ENCODE results near the gene MTCL3.

Gene MTCL3

GRCh38 chr6:127481628-127482027 lies 37.5 kb downstream of the MTCL3 start:
- H3K4me3 Mint-ChIP-seq = no peak overlapping the region
- no peaks in the 10 kb centered on the region for H3K4me1 ChIP-seq (ENCODE audit: control insufficient read depth, insufficient read depth, low read length)
- no peak overlapping the region for H3K27ac Mint-ChIP-seq
- H3K9me3 Mint-ChIP-seq = no peaks in the 10 kb centered on the region
- H3K4me1 Mint-ChIP-seq = peaks cover 2% of the 10 kb centered on the region
- TF ChIP-seq, protein P1, sequence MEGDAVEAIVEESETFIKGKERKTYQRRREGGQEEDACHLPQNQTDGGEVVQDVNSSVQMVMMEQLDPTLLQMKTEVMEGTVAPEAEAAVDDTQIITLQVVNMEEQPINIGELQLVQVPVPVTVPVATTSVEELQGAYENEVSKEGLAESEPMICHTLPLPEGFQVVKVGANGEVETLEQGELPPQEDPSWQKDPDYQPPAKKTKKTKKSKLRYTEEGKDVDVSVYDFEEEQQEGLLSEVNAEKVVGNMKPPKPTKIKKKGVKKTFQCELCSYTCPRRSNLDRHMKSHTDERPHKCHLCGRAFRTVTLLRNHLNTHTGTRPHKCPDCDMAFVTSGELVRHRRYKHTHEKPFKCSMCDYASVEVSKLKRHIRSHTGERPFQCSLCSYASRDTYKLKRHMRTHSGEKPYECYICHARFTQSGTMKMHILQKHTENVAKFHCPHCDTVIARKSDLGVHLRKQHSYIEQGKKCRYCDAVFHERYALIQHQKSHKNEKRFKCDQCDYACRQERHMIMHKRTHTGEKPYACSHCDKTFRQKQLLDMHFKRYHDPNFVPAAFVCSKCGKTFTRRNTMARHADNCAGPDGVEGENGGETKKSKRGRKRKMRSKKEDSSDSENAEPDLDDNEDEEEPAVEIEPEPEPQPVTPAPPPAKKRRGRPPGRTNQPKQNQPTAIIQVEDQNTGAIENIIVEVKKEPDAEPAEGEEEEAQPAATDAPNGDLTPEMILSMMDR (conservative IDR thresholded peaks at IDR 0.05) = no peak
- H3K9ac ChIP-seq (ENCODE audit: extremely low read depth, low read length, poor library complexity, severe bottlenecking) = no peak overlapping the region
- H3K27me3 Mint-ChIP-seq (ENCODE audit: insufficient read depth) = no peaks in the 10 kb centered on the region
- no peaks in the 10 kb centered on the region for H3K27me3 ChIP-seq (ENCODE audit: control insufficient read depth, insufficient read depth, low read length, poor library complexity, severe bottlenecking)
- WGBS, 2 experiments (ENCODE audit: insufficient coverage in 1 of 2, insufficient read length in 1 of 2) = 86 to 98% methylated on average over 4 of the region's 4 CpGs
- DNase-seq = no peak
- H3K4me3 ChIP-seq (ENCODE audit: low read length) = no peak overlapping the region
- no peaks in the 10 kb centered on the region for H3K36me3 Mint-ChIP-seq (ENCODE audit: low read depth)
- no peak overlapping the region for H3K27ac ChIP-seq (ENCODE audit: low read depth, low read length)
- no peaks in the 10 kb centered on the region for H3K9me3 ChIP-seq (ENCODE audit: control insufficient read depth, low read length)
- H3K36me3 ChIP-seq (ENCODE audit: control insufficient read depth, insufficient read depth, low read length) = no peaks in the 10 kb centered on the region

GRCh38 chr6:127481111-127481510 lies 38.0 kb downstream of the MTCL3 start:
- Histone ChIP-seq H3K9me3 (ENCODE audit: control insufficient read depth, low read length) (no peaks in the 10 kb centered on the region), H3K27me3 (ENCODE audit: control insufficient read depth, insufficient read depth, low read length, poor library complexity, severe bottlenecking) (no peaks in the 10 kb centered on the region), H3K9ac (ENCODE audit: extremely low read depth, low read length, poor library complexity, severe bottlenecking) (no peak overlapping the region), H3K4me1 (ENCODE audit: control insufficient read depth, insufficient read depth, low read length) (no peaks in the 10 kb centered on the region), H3K27ac (ENCODE audit: low read depth, low read length) (no peak overlapping the region), H3K36me3 (ENCODE audit: control insufficient read depth, insufficient read depth, low read length) (no peaks in the 10 kb centered on the region), H3K4me3 (ENCODE audit: low read length) (no peak overlapping the region)
- TF ChIP-seq, protein P1 (conservative IDR thresholded peaks at IDR 0.05) = no peak
- WGBS, 2 experiments (ENCODE audit: insufficient coverage in 1 of 2, insufficient read length in 1 of 2) = 92% methylated on average over 2 of the region's 2 CpGs; no CpG with 5 or more reads in 1 of the 2 experiments
- Mint-ChIP-seq H3K27ac (no peak overlapping the region), H3K9me3 (peaks cover under 1% of the 10 kb centered on the region), H3K27me3 (ENCODE audit: insufficient read depth) (no peaks in the 10 kb centered on the region), H3K4me1 (peaks cover 2% of the 10 kb centered on the region), H3K4me3 (no peak overlapping the region), H3K36me3 (ENCODE audit: low read depth) (peaks cover 2% of the 10 kb centered on the region)
- DNase-seq = no peak

- Mint-ChIP-seq H3K4me3 (no peak overlapping the region), H3K36me3 (ENCODE audit: low read depth) (peaks cover 7% of the 10 kb centered on the region), H3K27ac (no peak overlapping the region), H3K4me1 (peaks cover 2% of the 10 kb centered on the region), H3K9me3 (peaks cover 5% of the 10 kb centered on the region), H3K27me3 (ENCODE audit: insufficient read depth) (no peaks in the 10 kb centered on the region)
- H3K27me3 ChIP-seq (ENCODE audit: control insufficient read depth, insufficient read depth, low read length, poor library complexity, severe bottlenecking) = no peaks in the 10 kb centered on the region
- TF ChIP-seq, protein P1 (conservative IDR thresholded peaks at IDR 0.05) = no peak
- no peak for DNase-seq
- no peak overlapping the region for H3K27ac ChIP-seq (ENCODE audit: low read depth, low read length)
- no peaks in the 10 kb centered on the region for H3K4me1 ChIP-seq (ENCODE audit: control insufficient read depth, insufficient read depth, low read length)
- no peaks in the 10 kb centered on the region for H3K36me3 ChIP-seq (ENCODE audit: control insufficient read depth, insufficient read depth, low read length)
- WGBS, 2 experiments (ENCODE audit: insufficient coverage in 1 of 2, insufficient read length in 1 of 2) = 93 to 100% methylated on average over 1 of the region's 1 CpG
- no peak overlapping the region for H3K4me3 ChIP-seq (ENCODE audit: low read length)
- H3K9me3 ChIP-seq (ENCODE audit: control insufficient read depth, low read length) = no peaks in the 10 kb centered on the region
- H3K9ac ChIP-seq (ENCODE audit: extremely low read depth, low read length, poor library complexity, severe bottlenecking) = no peak overlapping the region
Measured at GRCh38 chr6:127477658-127478057, 41.5 kb downstream of the MTCL3 start.

Measured in endodermal cell (in vitro differentiated cells).